H1 (cell line): ENCODE measurements around the gene GPR15LG. TPM values are rescaled to one million over a fixed set of nuclear protein-coding genes. Genes with fewer than 3 reads are reported as not detected.

ENCODE experiments used
- CTCF ChIA-PET: fragments of 300-600 bp; sonication (Branson Sonifier 250); formaldehyde crosslinking; loops from one replicate; lab custom pipeline; 2021; ENCODE audit not compliant: partially characterized antibody; lab: Charles Lee
- POLR2A ChIA-PET: fragments of 300-600 bp; sonication (Branson Sonifier 250); formaldehyde crosslinking; loops from one replicate; lab custom pipeline; 2021; ENCODE audit warnings: inconsistent platforms; ENCODE audit not compliant: partially characterized antibody; lab: Charles Lee
- DNase-seq, 2 experiments: peaks; one replicate each; pipeline versions ENCODE4 v3.0.0 to v3.0.0-alpha.2; 2010 to 2022; ENCODE audit warnings: low spot score in 2 of 2, low read depth in 1 of 2, mixed read lengths in 1 of 2
- FAIRE-seq: peaks from 2 replicates; lab custom pipeline; 2011; peaks lifted over from hg19 to GRCh38; lab: Jason Lieb, UNC
- H2AFZ ChIP-seq: 2 replicates; pipeline ENCODE4 v1.8.1; 2012; ENCODE audit warnings: low read length, inconsistent platforms
- H2AK5ac ChIP-seq: 2 replicates; pipeline ENCODE4 v1.6.1; 2013; ENCODE audit warnings: low read depth, low read length
- H2BK120ac ChIP-seq: replicated peaks from 2 replicates; pipeline ENCODE3; 2013; ENCODE audit warnings: low read depth, low read length, inconsistent platforms
- H2BK12ac ChIP-seq: 2 replicates; pipeline ENCODE4 v1.6.1; 2013; ENCODE audit warnings: low read depth, low read length
- H2BK15ac ChIP-seq: 2 replicates; pipeline ENCODE4 v1.6.1; 2013; ENCODE audit warnings: low read length
- H2BK20ac ChIP-seq: 2 replicates; pipeline ENCODE4 v1.6.1; 2013; ENCODE audit warnings: low read length
- H2BK5ac ChIP-seq: 2 replicates; pipeline ENCODE4 v1.6.1; 2013; ENCODE audit warnings: low read depth, low read length
- H3K14ac ChIP-seq: 2 replicates; pipeline ENCODE4 v1.6.1; 2013; ENCODE audit warnings: inconsistent platforms; ENCODE audit not compliant: insufficient read length
- H3K18ac ChIP-seq: 2 replicates; pipeline ENCODE4 v1.6.1; 2013; ENCODE audit warnings: low read length; ENCODE audit errors: extremely low read depth
- H3K23ac ChIP-seq: 2 replicates; pipeline ENCODE4 v1.6.1; 2013; ENCODE audit warnings: inconsistent platforms; ENCODE audit not compliant: insufficient read length
- H3K23me2 ChIP-seq: 2 replicates; pipeline ENCODE4 v1.6.1; 2013; ENCODE audit warnings: low read depth, low read length
- H3K27ac ChIP-seq: 2 replicates; pipeline ENCODE4 v1.6.1; 2011; ENCODE audit warnings: low read depth, low read length, inconsistent platforms
- H3K27me3 ChIP-seq, 4 experiments: replicated peaks in 1 of 4; 1 replicate in 1 of 4; 2 replicates in 3 of 4; pipeline versions ENCODE4 v1.6.1 to v1.8.1; 2011 to 2013; ENCODE audit warnings: low read length in 3 of 4, mild to moderate bottlenecking in 3 of 4, inconsistent platforms in 2 of 4, mixed read lengths in 2 of 4, moderate library complexity in 1 of 4; ENCODE audit not compliant: control insufficient read depth in 3 of 4, insufficient read depth in 3 of 4; ENCODE audit errors: extremely low read depth in 1 of 4
- H3K36me3 ChIP-seq, 4 experiments: 2 replicates each; pipeline versions ENCODE4 v1.6.1 to v1.8.1; 2011 to 2013; ENCODE audit warnings: mild to moderate bottlenecking in 4 of 4, low read length in 3 of 4, moderate library complexity in 2 of 4, control low read depth in 1 of 4, inconsistent platforms in 1 of 4; ENCODE audit not compliant: insufficient read depth in 4 of 4, control insufficient read depth in 2 of 4
- H3K4ac ChIP-seq: replicated peaks from 2 replicates; pipeline ENCODE3; 2013; ENCODE audit warnings: low read length, low read depth, mixed read lengths, inconsistent platforms; ENCODE audit not compliant: insufficient read length
- H3K4me1 ChIP-seq, 4 experiments: replicated peaks in 1 of 4; 1 replicate in 1 of 4; 2 replicates in 3 of 4; pipeline versions ENCODE4 v1.6.1 to v1.8.1; 2011 to 2013; ENCODE audit warnings: low read length in 3 of 4, inconsistent platforms in 2 of 4, mixed read lengths in 1 of 4; ENCODE audit not compliant: insufficient read depth in 4 of 4, control insufficient read depth in 3 of 4
- H3K4me2 ChIP-seq, 2 experiments: 2 replicates each; pipeline versions ENCODE4 v1.6.1 to v1.8.1; 2011 to 2013; ENCODE audit warnings: low read depth in 2 of 2, low read length in 2 of 2, control low read depth in 1 of 2, inconsistent platforms in 1 of 2, mild to moderate bottlenecking in 1 of 2; ENCODE audit not compliant: insufficient read depth in 1 of 2
- H3K4me3 ChIP-seq, 4 experiments: fragments of 200-600, 300-600 bp in 1 of 4; sonication (generic), shearing (Covaris generic), sonication (Bioruptor Twin) in 1 of 4; 2 replicates each; pipeline versions ENCODE4 v1.5.1 to v1.8.1; 2011 to 2016; ENCODE audit warnings: low read length in 4 of 4, low read depth in 3 of 4, control low read depth in 2 of 4, inconsistent platforms in 2 of 4, mild to moderate bottlenecking in 2 of 4, mixed read lengths in 1 of 4, moderate library complexity in 1 of 4; ENCODE audit not compliant: insufficient read depth in 2 of 4; ENCODE audit errors: extremely low read depth in 1 of 4
- H3K56ac ChIP-seq: replicated peaks from 2 replicates; pipeline ENCODE3; 2013; ENCODE audit warnings: low read depth, mild to moderate bottlenecking, mixed read lengths, low read length, inconsistent platforms; ENCODE audit not compliant: insufficient read length
- H3K79me1 ChIP-seq: 2 replicates; pipeline ENCODE4 v1.6.1; 2013; ENCODE audit warnings: low read depth, low read length, control low read depth
- H3K79me2 ChIP-seq, 2 experiments: 2 replicates each; pipeline versions ENCODE4 v1.6.1 to v1.8.1; 2012 to 2013; ENCODE audit warnings: low read length in 2 of 2, mild to moderate bottlenecking in 2 of 2, inconsistent platforms in 1 of 2; ENCODE audit not compliant: insufficient read depth in 2 of 2, control insufficient read depth in 1 of 2
- H3K9ac ChIP-seq, 4 experiments: replicated peaks in 1 of 4; 1 replicate in 1 of 4; 2 replicates in 3 of 4; pipeline versions ENCODE4 v1.6.1 to v1.8.1; 2011 to 2013; ENCODE audit warnings: low read depth in 3 of 4, low read length in 3 of 4, control low read depth in 2 of 4, mild to moderate bottlenecking in 2 of 4, moderate library complexity in 2 of 4, inconsistent platforms in 1 of 4; ENCODE audit errors: extremely low read depth in 1 of 4
- H3K9me3 ChIP-seq, 2 experiments: 2 replicates each; pipeline versions ENCODE4 v1.6.1 to v1.8.1; 2012 to 2013; ENCODE audit warnings: mild to moderate bottlenecking in 2 of 2, moderate library complexity in 2 of 2, control low read depth in 1 of 2, inconsistent platforms in 1 of 2, low read depth in 1 of 2, low read length in 1 of 2, mixed read lengths in 1 of 2; ENCODE audit not compliant: insufficient read depth in 2 of 2
- H4K20me1 ChIP-seq, 2 experiments: replicated peaks in 1 of 2; 2 replicates each; pipeline versions ENCODE3 to v1.8.1; 2011 to 2013; ENCODE audit warnings: inconsistent platforms in 2 of 2, low read length in 2 of 2, mild to moderate bottlenecking in 1 of 2; ENCODE audit not compliant: insufficient read depth in 2 of 2, control insufficient read depth in 1 of 2
- H4K5ac ChIP-seq: 2 replicates; pipeline ENCODE4 v1.6.1; 2013; ENCODE audit warnings: low read length, low read depth, mixed read lengths, inconsistent platforms; ENCODE audit not compliant: insufficient read length
- H4K8ac ChIP-seq: 2 replicates; pipeline ENCODE4 v1.8.0; 2013; ENCODE audit warnings: mild to moderate bottlenecking, moderate library complexity, low read length, inconsistent platforms; ENCODE audit not compliant: insufficient read depth; ENCODE audit errors: extremely low read depth
- H4K91ac ChIP-seq: replicated peaks from 2 replicates; pipeline ENCODE3; 2013; ENCODE audit warnings: low read length, mixed read lengths, inconsistent platforms; ENCODE audit not compliant: insufficient read length
- CTBP2 ChIP-seq: IDR thresholded peaks from 2 replicates; pipeline ENCODE4 v1.7.0; 2011; ENCODE audit warnings: borderline replicate concordance, mild to moderate bottlenecking, moderate library complexity, mixed read lengths, low read length; ENCODE audit not compliant: insufficient read depth, insufficient read length
- CTCF ChIP-seq, 3 experiments: IDR thresholded peaks; 1 replicate in 2 of 3; 2 replicates in 1 of 3; pipeline versions ENCODE4 v1.5.1 to v1.6.1; 2011; ENCODE audit warnings: low read length in 3 of 3, mild to moderate bottlenecking in 3 of 3, inconsistent platforms in 2 of 3, low read depth in 1 of 3, moderate library complexity in 1 of 3; ENCODE audit not compliant: insufficient read depth in 1 of 3; ENCODE audit errors: control extremely low read depth in 1 of 3
- WGBS, 2 experiments: shearing (Covaris generic) in 1 of 2; methylation state at CpG; one replicate each; pipeline versions ENCODE4 v1.1.6 to v1.1.7; 2013 to 2015; ENCODE audit warnings: low lambda C conversion rate in 2 of 2, mixed read lengths in 2 of 2, inconsistent platforms in 1 of 2, low coverage in 1 of 2, missing lambda C conversion rate in 1 of 2; ENCODE audit not compliant: insufficient replicate concordance in 2 of 2, insufficient coverage in 1 of 2, insufficient read length in 1 of 2; ENCODE audit errors: extremely low coverage in 1 of 2, missing lambda C conversion rate in 1 of 2; 5-methylcytosine and 5-hydroxymethylcytosine counted together
- polyA plus RNA-seq, 7 experiments: library from polyadenylated mRNA; depleted of rRNA in 3 of 7; stranded (reverse) in 5 of 7; unstranded in 2 of 7; fragments of >200 nt in 5 of 7; fragments of 200-250 nt in 2 of 7; gene quantifications; 1 replicate in 5 of 7; 2 replicates in 1 of 7; 4 replicates in 1 of 7; pipeline versions ENCODE4 v1.2.1 to v1.2.3, GENCODE V29; 2011 to 2013; ENCODE audit warnings: missing spikeins in 2 of 7, mixed read lengths in 2 of 7
- total RNA-seq: library from RNA; stranded (reverse); fragmentation: NEBNext Ultra II Directional; extraction: Animal tissue kit (Norgen Biotek cat#: 25700); gene quantifications from 2 replicates; pipeline ENCODE4 v1.2.1, GENCODE V29; 2021

The GPR15LG gene
- total and polyA plus RNA-seq, 2 of the 8 experiments (the other 6 are each of a cell fraction or from before 2014, with no cell fraction given) = not detected

DNA sequence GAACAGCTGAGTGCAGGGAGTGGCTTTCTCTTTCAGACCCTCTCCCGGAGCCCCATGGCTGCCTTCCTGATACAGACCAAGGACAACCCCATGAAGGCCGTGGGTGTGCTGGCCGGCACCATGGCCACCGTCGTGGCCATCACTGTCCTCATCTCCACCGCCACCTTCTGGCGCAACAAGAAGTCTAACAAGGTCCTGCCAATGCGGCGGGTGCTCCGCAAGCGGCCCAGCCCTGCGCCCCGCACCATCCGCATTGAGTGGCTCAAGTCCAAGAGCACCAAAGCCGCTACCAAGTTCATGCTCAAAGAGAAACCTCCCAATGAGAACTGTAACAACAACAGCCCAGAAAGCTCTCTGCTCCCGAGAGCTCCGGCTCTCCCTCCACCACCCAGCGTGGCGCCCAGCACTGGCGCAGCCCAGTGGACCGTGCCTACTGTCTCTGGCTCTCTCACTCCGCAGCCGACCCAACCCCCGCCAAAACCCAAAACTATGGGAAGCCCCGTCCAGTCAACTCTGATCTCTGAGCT, 40.5 kb downstream of the GPR15LG start:
- Histone ChIP-seq H4K20me1 (no peaks in the 10 kb centered on the region), H3K4me3 (no peak overlapping the region), H3K27ac (no peak overlapping the region), H3K9me3 (no peaks in the 10 kb centered on the region), H2BK15ac (no peak overlapping the region), H3K9ac (no peak overlapping the region), H2BK5ac (no peak overlapping the region; the same call in 1 of the 2 replicates), H3K56ac (no peak overlapping the region), H3K79me1 (no peaks in the 10 kb centered on the region), H3K27me3 (no peaks in the 10 kb centered on the region), H3K79me2 (no peaks in the 10 kb centered on the region), H3K23ac (no peak overlapping the region), H2AK5ac (no peak overlapping the region), H4K91ac (no peak overlapping the region), H4K8ac (peak overlapping the region; percentile 22; the same call in 1 of the 2 replicates), H3K36me3 (no peaks in the 10 kb centered on the region), H3K18ac (no peak overlapping the region), H4K5ac (no peak overlapping the region), H3K14ac (no peak overlapping the region), H2BK12ac (no peak overlapping the region), H2BK20ac (no peak overlapping the region), H2AFZ (peak overlapping the region; percentile 68; the same call in 1 of the 2 replicates), H3K23me2 (no peaks in the 10 kb centered on the region), H3K4ac (no peak overlapping the region), H3K4me1 (peaks cover 0 to 4% (median 0%) of the 10 kb centered on the region in 4 experiments; a peak in 1 of 7 replicates), H2BK120ac (no peak overlapping the region), H3K4me2 (no peak overlapping the region)
- TF ChIP-seq CTCF (IDR thresholded peaks at IDR 0.05; ENCODE audit: control extremely low read depth in 1 of 3, insufficient read depth in 1 of 3, low read depth in 1 of 3, low read length in 3 of 3) = peak in 2 of 3 experiments; percentile 2 to 28; a peak in 2 of 4 replicates
- no peak for TF ChIP-seq CTBP2
- WGBS, 2 experiments = 90% methylated on average over 24 of the region's 25 CpGs; no CpG with 5 or more reads in 1 of the 2 experiments
- DNase-seq (peak in 1 of 2 experiments; percentile 60), FAIRE-seq (no peak)
- POLR2A ChIA-PET = interaction anchor here (1.0 to 1.2 kb wide), 3 partner anchors 35 to 75 kb away, joined by 3 read pairs; partner anchors contain the start of gene GHITM
- CTCF ChIA-PET = interaction anchor here (0.6 to 8.8 kb wide), 46 partner anchors 10 to 502 kb away, joined by 3 to 113 read pairs (median 4); partner anchors contain the start of genes CDHR1, LRIT1, LRIT2 and RGR
